ENCODE measurements around the gene C1QC.

GRCh38 chr1:22600071-22600816, 43.2 kb upstream of the C1QC start:
- no peak for TF ChIP-seq CTCF (IDR thresholded peaks at IDR 0.05)
- no peak for TF ChIP-seq EP300 (IDR thresholded peaks at IDR 0.05)

All from sigmoid colon (tissue), 4 donors.